GM19035 (cell line): ENCODE results near the gene C5orf22.
"Not testable (repeated sequence)": the region's sequence is repeated elsewhere in the genome, so short reads cannot be mapped to it uniquely, and the experiment has no call there.

Experiments
- ATAC-seq: cut with Tn5 transposase; IDR thresholded peaks from one replicate; pipeline ENCODE4 v1.9.1; 2021; ENCODE audit not compliant: unreplicated experiment

C5orf22 gene

DNA sequence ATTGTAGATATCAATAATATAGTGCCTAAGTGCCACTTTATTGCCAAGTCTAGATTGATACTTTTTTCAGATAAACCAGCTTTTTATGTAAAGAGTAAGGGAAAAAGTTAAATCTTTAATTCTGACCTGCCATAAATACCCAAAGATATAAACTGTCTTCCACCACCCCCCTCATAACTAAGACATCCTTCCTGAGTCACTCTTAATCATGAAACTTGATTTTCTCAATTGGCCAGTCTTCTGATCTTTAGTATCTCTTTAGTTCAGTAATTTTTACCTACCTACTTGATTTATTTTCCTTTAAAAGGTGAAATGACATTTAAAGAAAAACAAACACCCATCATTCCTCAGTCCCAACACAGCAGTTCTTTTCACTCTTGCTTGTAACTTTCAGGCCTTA, 21.8 kb downstream of the C5orf22 start:
- ATAC-seq = no peak

DNA sequence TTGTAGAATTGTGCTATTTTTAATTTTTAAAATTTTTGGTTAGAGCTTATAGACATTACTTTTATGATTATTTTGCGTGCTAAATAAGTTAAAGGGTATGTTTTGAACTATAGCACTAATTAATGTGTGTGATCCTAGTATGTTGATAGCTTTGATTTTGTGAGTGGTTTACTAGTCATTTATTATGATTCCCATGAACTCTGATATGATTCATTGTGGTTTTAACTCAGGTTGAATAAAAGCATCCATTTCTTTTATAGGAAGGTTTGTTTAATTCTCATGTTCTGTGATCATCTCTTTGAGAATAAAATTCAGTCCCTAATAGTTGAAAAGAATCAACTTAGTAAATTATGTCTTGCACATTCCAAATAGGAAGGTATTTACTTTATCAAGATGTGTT, 22.5 kb downstream of the C5orf22 start:
- no peak for ATAC-seq

GRCh38 chr5:31556461-31556860, 24.4 kb downstream of the C5orf22 start:
- ATAC-seq = no peak

DNA sequence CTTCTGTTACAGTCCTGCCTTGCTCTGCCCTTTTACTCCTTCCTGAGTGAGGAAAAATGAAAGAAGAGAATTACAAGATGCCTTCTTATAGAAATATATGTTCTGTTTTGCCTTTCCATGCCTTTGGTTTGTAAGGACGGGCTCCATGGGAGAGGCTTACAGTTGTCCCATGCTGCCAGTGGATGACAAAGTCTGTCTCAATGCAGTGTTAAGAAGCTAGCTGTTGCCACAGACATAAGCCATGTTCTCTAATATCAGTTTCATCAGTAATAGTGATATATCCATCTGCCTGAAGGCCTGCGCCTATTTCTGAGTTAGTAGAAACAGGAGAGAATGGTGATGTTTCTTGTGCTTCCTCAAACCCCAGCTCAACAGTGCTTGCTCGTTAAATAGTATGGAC, 27.8 kb downstream of the C5orf22 start:
- ATAC-seq = no peak

- no peak for ATAC-seq
Observed at GRCh38 chr5:31561946-31562345, 29.8 kb downstream of the C5orf22 start.

GRCh38 chr5:31563216-31563615, 31.1 kb downstream of the C5orf22 start:
- ATAC-seq = no peak

DNA sequence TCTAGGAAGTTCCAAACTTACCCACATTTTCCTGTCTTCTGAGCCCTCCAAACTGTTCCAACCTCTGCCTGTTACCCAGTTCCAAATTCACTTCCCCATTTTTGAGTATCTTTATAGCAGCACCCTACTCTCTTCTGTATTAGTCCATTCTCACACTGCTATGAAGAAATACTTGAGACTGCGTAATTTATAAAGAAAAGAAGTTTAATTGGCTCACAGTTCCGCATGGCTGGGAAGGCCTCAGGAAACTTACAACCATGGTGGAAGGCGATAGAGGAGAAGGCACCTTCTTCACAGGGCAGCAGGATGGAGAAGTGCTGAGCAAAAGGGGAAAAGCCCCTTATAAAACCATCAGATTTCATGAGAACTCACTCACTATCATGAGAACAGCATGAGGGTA, 34.3 kb downstream of the C5orf22 start:
- ATAC-seq = not testable (repeated sequence)

GRCh38 chr5:31568302-31568835, 36.3 kb downstream of the C5orf22 start:
- ATAC-seq = no peak

DNA sequence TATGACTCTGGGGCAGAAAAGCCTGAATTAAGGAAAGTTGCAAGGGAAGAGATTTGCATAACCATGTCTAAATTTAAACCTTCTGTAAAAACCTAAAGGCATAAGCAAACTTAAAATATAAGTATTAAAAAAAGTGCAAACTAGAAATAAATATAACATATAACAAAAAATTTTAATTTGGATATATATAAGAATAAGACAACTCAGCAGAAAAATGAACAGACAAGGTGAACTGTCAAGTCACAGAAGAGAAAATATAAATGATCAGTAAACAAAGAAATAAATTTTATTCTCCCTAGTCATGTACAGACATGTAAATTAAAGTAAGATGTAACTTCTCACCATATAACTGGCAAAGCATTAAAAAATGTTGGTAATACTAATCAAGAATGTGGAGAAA, 37.0 kb downstream of the C5orf22 start:
- no peak for ATAC-seq

DNA sequence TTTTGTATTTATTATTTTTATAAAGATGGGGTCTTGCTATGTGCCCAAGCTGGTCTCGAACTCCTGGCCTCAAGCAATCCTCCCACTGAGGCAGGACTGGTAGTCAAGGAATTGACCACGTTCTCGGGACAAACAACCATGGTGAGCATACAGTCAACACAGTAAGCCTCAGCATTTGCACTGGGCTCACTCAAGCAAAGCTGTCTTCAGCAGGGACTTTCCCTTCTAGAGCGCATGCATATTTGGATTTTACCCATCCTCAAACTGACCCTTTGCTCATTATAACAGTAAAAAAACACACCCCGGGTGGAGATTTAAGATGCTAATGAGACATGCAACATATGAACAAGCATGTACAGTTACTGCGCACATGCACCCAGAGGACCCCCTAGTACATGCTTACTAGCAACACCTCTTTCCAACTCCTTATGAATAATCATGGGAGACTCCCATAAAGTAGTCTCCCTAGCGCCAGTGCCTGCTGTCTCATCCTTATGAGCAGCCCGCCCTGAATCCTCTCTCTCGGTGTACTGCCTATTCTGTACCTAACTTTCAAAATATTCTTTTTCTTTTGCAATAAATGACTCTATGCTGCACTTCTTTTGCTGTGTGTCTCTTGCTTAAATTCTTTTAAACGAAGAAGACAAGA, 41.5 kb downstream of the C5orf22 start:
- ATAC-seq = peak; percentile 81

DNA sequence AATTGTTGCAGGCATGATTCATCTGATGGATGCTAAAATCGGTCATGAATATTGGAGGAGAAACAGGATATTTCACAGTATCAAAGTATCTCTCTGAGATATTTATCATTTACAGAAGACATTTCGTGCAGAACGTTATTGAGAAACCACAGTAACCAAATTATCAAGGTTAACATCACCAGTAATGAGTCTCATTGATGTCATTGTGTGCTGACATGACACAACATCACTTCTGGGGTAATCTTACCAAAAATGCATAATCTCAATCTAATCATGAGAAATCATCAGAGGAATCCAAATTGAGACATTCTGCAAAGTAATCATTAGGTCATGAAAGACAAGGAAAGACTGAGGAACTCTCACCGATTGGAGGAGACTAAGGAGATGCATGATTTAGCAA, 42.7 kb downstream of the C5orf22 start:
- ATAC-seq = no peak

DNA sequence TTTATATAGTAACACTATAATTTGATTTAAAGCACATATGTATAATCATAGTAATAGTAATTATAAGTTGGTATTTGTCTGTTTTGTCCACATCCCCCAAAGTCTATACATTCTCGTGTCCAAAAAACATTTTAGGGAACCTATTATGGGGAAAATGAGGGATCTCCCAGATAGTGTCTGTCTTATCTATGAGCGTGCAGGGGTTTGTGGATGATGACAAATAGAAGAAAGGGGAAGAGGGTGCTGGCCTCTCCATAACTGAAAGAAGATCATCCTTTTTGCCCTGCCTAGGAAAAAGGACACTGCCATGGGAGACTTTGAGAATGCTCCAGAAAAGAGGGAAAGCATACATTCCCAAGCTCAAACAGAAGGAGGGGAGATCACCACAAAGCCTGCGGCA, 45.3 kb downstream of the C5orf22 start:
- no peak for ATAC-seq

DNA sequence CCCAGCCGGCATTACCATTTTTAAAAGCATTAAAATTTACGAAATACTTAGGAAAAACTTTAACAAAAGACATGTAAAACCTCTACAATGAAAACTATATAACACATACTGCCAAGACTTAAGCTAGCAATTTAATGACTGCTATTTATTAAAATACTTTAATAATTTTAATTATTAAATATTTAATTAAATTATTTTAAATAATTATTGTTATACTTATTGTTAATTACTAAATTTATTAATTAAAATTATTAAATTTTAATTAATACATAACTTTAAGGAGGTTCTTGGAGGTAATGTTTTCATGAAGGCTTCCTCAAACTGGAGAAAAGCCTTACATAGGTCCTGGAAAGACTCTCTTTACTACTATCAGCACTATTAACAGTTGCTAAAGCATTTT, 47.5 kb downstream of the C5orf22 start:
- no peak for ATAC-seq

DNA sequence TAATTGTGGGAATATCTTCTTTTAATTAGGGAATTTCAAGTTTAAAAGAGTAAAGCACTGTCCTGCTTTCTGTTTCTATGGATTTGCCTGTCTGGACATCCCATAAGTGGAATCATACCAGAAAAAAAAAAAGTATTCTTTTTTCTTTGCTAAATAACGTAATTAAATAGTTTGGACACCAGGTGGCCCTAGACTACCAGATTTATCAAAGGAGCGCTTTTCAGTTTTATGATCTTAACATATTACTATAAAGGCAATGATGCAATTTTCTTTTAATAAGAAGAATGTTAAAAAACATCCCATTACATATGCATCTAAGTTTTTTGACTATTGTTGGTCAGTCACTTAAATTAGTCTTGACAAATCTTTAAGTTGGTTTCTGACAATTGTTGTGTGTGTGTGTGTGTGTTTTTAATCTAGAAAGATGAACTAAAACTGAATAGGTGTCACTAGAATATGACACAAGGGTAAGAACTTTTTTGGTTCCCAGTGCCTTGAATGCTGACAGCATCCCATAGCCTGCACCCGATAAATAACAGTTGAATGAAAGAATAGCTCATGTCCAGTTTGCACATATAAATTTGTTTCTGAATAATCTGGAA, 49.5 kb downstream of the C5orf22 start:
- no peak for ATAC-seq

- ATAC-seq = no peak
Observed at GRCh38 chr5:31583129-31583528, 51.0 kb downstream of the C5orf22 start.

DNA sequence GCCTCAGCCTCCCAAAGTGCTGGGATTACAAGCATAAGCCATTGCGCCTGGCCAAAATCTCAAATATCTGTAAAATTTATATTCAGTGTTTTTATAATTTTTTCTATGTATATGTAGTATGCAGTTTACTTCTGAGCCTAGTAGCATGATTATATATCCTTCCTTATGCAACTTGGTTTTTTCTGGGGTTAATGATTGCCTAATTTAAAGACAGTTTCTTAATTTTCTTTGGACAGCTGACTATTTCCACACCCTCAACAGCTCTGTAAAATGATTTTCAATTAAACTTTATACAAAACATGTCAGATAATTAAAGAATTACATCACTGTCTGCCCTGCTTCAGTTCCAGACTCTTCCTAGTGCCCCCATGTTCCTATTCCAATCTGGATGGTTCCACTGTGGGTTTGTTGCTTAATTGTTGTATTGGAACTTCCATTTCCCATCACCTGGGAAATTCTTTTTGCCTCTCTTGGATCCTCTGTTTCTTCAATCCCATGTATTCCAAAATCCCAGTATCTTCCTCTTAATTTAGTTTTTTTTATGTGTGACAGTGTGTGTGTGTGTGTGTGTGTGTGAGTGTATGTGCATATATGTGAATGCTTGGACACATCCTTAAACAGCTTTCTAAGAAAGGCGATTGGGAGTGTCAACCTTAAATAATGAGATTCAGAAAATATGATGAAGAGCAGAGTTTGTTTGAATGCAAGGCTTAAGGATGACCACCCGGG, 53.2 kb downstream of the C5orf22 start:
- ATAC-seq = no peak

GRCh38 chr5:31585895-31586270, 53.8 kb downstream of the C5orf22 start:
- no peak for ATAC-seq

DNA sequence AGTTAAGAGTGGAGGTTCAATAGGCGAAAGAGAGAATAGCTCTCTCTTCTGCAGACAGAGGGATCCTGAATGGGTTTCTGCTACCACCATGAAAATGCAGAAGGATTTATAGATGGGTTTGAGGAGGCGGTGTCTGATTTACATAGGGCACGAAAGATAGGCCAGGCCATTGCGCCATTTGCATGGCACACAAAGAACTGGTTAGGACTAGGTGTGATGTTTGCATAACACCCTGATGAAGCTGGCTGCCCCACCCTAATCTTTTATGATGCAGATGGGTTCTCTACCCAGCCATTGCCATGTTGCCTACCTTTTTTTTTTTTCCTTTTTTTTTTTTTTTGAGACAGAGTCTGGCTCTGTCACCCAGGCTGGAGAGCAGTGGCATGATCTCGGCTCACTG, 55.4 kb downstream of the C5orf22 start:
- ATAC-seq = no peak

GRCh38 chr5:31593665-31594064, 61.6 kb downstream of the C5orf22 start:
- no peak for ATAC-seq

- ATAC-seq = no peak
Observed at GRCh38 chr5:31596354-31596753, 64.3 kb downstream of the C5orf22 start.

GRCh38 chr5:31598640-31599611, 66.8 kb downstream of the C5orf22 start:
- no peak for ATAC-seq
